Measurements from ENCODE around the gene TTBK2. TPM values are rescaled to one million over a fixed set of nuclear protein-coding genes. Genes with fewer than 3 reads are reported as not detected.

TTBK2 gene
- total RNA-seq, 2 donors from 2014 or later = 6.8 to 9.1 TPM

GRCh38 chr15:42820811-42821210, 99.8 kb downstream of the TTBK2 start:
- TF ChIP-seq CTCF (IDR thresholded peaks at IDR 0.05) = no peak
- H3K4me3 ChIP-seq = no peak overlapping the region
- intact Hi-C loops (cut with DNase I) = no loop called here

GRCh38 chr15:42819786-42820185, 100.8 kb downstream of the TTBK2 start:
- intact Hi-C loops (cut with DNase I) = no loop called here
- no peaks in the 10 kb centered on the region for H3K27me3 ChIP-seq
- no peaks in the 10 kb centered on the region for H3K9me3 ChIP-seq
- TF ChIP-seq CTCF (IDR thresholded peaks at IDR 0.05) = no peak
- H3K4me1 ChIP-seq = no peaks in the 10 kb centered on the region
- no peaks in the 10 kb centered on the region for H3K36me3 ChIP-seq
- no peak overlapping the region for H3K4me3 ChIP-seq
- H3K27ac ChIP-seq = no peak overlapping the region
- H3K9ac ChIP-seq (ENCODE audit: low read depth in 2 of 2, low read length in 2 of 2) = no peak overlapping the region
- no peak for DNase-seq

More at GRCh38 chr15:42820811-42821210, 99.8 kb downstream of the TTBK2 start:
- no peak overlapping the region for H3K27ac ChIP-seq
- H3K36me3 ChIP-seq = no peaks in the 10 kb centered on the region
- H3K9me3 ChIP-seq = no peaks in the 10 kb centered on the region
- H3K9ac ChIP-seq (ENCODE audit: low read depth in 2 of 2, low read length in 2 of 2) = no peak overlapping the region
- no peaks in the 10 kb centered on the region for H3K4me1 ChIP-seq
- no peak for DNase-seq
- no peaks in the 10 kb centered on the region for H3K27me3 ChIP-seq

GRCh38 chr15:42811433-42811832, 109.1 kb downstream of the TTBK2 start:
- DNase-seq = no peak
- no peaks in the 10 kb centered on the region for H3K9me3 ChIP-seq
- H3K27me3 ChIP-seq = no peaks in the 10 kb centered on the region
- TF ChIP-seq CTCF (IDR thresholded peaks at IDR 0.05) = no peak
- intact Hi-C loops (cut with DNase I) = no loop called here
- H3K4me3 ChIP-seq = no peak overlapping the region
- no peaks in the 10 kb centered on the region for H3K4me1 ChIP-seq
- H3K27ac ChIP-seq = no peak overlapping the region
- H3K36me3 ChIP-seq = no peaks in the 10 kb centered on the region
- no peak overlapping the region for H3K9ac ChIP-seq (ENCODE audit: low read depth in 2 of 2, low read length in 2 of 2)

- Histone ChIP-seq H3K4me3 (no peak overlapping the region), H3K9me3 (no peaks in the 10 kb centered on the region), H3K27me3 (no peaks in the 10 kb centered on the region), H3K27ac (no peak overlapping the region), H3K4me1 (no peaks in the 10 kb centered on the region), H3K36me3 (no peaks in the 10 kb centered on the region), H3K9ac (ENCODE audit: low read depth in 2 of 2, low read length in 2 of 2) (no peak overlapping the region)
- intact Hi-C loops (cut with DNase I) = loop anchor here (10.0 kb wide), 1 partner anchor 116 kb away; the partner anchor contains the start of gene TTBK2
- DNase-seq = no peak
- no peak for TF ChIP-seq CTCF (IDR thresholded peaks at IDR 0.05)
These were observed 111.7 kb downstream of the TTBK2 start for GRCh38 chr15:42808913-42809312.

GRCh38 chr15:42805266-42805665, 115.3 kb downstream of the TTBK2 start:
- no peak for TF ChIP-seq CTCF (IDR thresholded peaks at IDR 0.05)
- Histone ChIP-seq H3K27me3 (no peaks in the 10 kb centered on the region), H3K36me3 (no peaks in the 10 kb centered on the region), H3K9me3 (no peaks in the 10 kb centered on the region), H3K4me1 (no peaks in the 10 kb centered on the region), H3K4me3 (no peak overlapping the region), H3K9ac (ENCODE audit: low read depth in 2 of 2, low read length in 2 of 2) (no peak overlapping the region), H3K27ac (no peak overlapping the region)
- intact Hi-C loops (cut with DNase I) = loop anchor here (10.0 kb wide), 1 partner anchor 120 kb away; the partner anchor contains the start of gene TTBK2
- no peak for DNase-seq
